ENCODE data around the gene ASPG. TPM values are rescaled to one million over a fixed set of nuclear protein-coding genes. Genes with fewer than 3 reads are reported as not detected.
"Not testable (repeated sequence)": the region's sequence is repeated elsewhere in the genome, so short reads cannot be mapped to it uniquely, and the experiment has no call there.

Gene ASPG
- total RNA-seq, 4 donors from 2014 or later: 0.33 to 0.75 (median 0.45) TPM; not detected in 1

GRCh38 chr14:104152686-104153393 is 67.3 kb downstream of the ASPG start:
- intact Hi-C loops (cut with DNase I): no loop called here
- no peak for DNase-seq (ENCODE audit: extremely low spot score)
- H3K4me1 ChIP-seq: peaks cover 8 to 31% (median 27%) of the 10 kb centered on the region in 4 donors
- H3K27ac ChIP-seq (replicated peaks in 1 of 4): no peak overlapping the region
- no peak for TF ChIP-seq POLR2AphosphoS5 (IDR thresholded peaks at IDR 0.05)
- no peak for TF ChIP-seq POLR2A (IDR thresholded peaks at IDR 0.05; ENCODE audit: low read depth)
- no peak for TF ChIP-seq EP300 (IDR thresholded peaks at IDR 0.05)
- TF ChIP-seq CTCF (IDR thresholded peaks at IDR 0.05): no peak
- peaks cover 0 to 29% (median 0%) of the 10 kb centered on the region in 4 donors for H3K27me3 ChIP-seq
- H3K36me3 ChIP-seq: peaks cover 0 to 11% (median 0%) of the 10 kb centered on the region in 4 donors
- 92% methylated on average over 19 of the region's 21 CpGs for WGBS
- H3K4me3 ChIP-seq: no peak overlapping the region
- no peaks in the 10 kb centered on the region for H3K9me3 ChIP-seq

GRCh38 chr14:104153394-104153755 is 67.9 kb downstream of the ASPG start:
- Histone ChIP-seq H3K4me1 (peaks cover 8 to 29% (median 25%) of the 10 kb centered on the region in 4 donors), H3K36me3 (peaks cover 0 to 16% (median 0%) of the 10 kb centered on the region in 4 donors), H3K27me3 (peaks cover 0 to 27% (median 0%) of the 10 kb centered on the region in 4 donors)
- H3K4me3 ChIP-seq; DNase-seq (ENCODE audit: extremely low spot score); H3K27ac ChIP-seq (replicated peaks in 1 of 4); H3K9me3 ChIP-seq; intact Hi-C loops (cut with DNase I): not testable (repeated sequence)
- 61% methylated on average over 4 of the region's 7 CpGs for WGBS

- 88% methylated on average over 6 of the region's 15 CpGs for WGBS
- Histone ChIP-seq H3K27ac (replicated peaks in 1 of 4) (no peak overlapping the region), H3K4me1 (peaks cover 6 to 21% (median 17%) of the 10 kb centered on the region in 4 donors), H3K36me3 (peaks cover 0 to 20% (median 0%) of the 10 kb centered on the region in 4 donors), H3K4me3 (no peak overlapping the region), H3K27me3 (peaks cover 0 to 18% (median 0%) of the 10 kb centered on the region in 4 donors), H3K9me3 (no peaks in the 10 kb centered on the region)
- TF ChIP-seq POLR2A (IDR thresholded peaks at IDR 0.05; ENCODE audit: low read depth) (no peak), EP300 (IDR thresholded peaks at IDR 0.05) (no peak), POLR2AphosphoS5 (IDR thresholded peaks at IDR 0.05) (no peak), CTCF (IDR thresholded peaks at IDR 0.05) (no peak)
- intact Hi-C loops (cut with DNase I): no loop called here
- no peak for DNase-seq (ENCODE audit: extremely low spot score)
Measured at GRCh38 chr14:104154246-104154645, 68.7 kb downstream of the ASPG start.

- peak in 1 of 2 donors; percentile 33 for TF ChIP-seq POLR2AphosphoS5 (IDR thresholded peaks at IDR 0.05)
- no peak for TF ChIP-seq POLR2A (IDR thresholded peaks at IDR 0.05; ENCODE audit: low read depth)
- intact Hi-C loops (cut with DNase I): no loop called here
- 82% methylated on average over 29 of the region's 29 CpGs for WGBS
- no peak for DNase-seq (ENCODE audit: extremely low spot score)
- peaks cover 0 to 5% (median 0%) of the 10 kb centered on the region in 4 donors for H3K27me3 ChIP-seq
- H3K4me3 ChIP-seq: no peak overlapping the region
- no peak overlapping the region for H3K27ac ChIP-seq (replicated peaks in 1 of 4)
- peaks cover 0 to 10% (median 7%) of the 10 kb centered on the region in 4 donors for H3K4me1 ChIP-seq
- no peaks in the 10 kb centered on the region for H3K9me3 ChIP-seq
- H3K36me3 ChIP-seq: peaks cover 0 to 20% (median 0%) of the 10 kb centered on the region in 4 donors
Measured at GRCh38 chr14:104155513-104155912, 70.0 kb downstream of the ASPG start.

GRCh38 chr14:104156142-104156541 is 70.6 kb downstream of the ASPG start:
- WGBS: 92% methylated on average over 4 of the region's 5 CpGs
- TF ChIP-seq CTCF (IDR thresholded peaks at IDR 0.05): no peak
- no peak for TF ChIP-seq POLR2A (IDR thresholded peaks at IDR 0.05; ENCODE audit: low read depth)
- TF ChIP-seq EP300 (IDR thresholded peaks at IDR 0.05): no peak
- TF ChIP-seq POLR2AphosphoS5 (IDR thresholded peaks at IDR 0.05): no peak
- Histone ChIP-seq H3K36me3 (peaks cover 0 to 20% (median 0%) of the 10 kb centered on the region in 4 donors), H3K27me3 (no peaks in the 10 kb centered on the region), H3K4me3 (no peak overlapping the region), H3K9me3 (no peaks in the 10 kb centered on the region), H3K4me1 (peaks cover 0 to 9% (median 2%) of the 10 kb centered on the region in 4 donors), H3K27ac (replicated peaks in 1 of 4) (no peak overlapping the region)
- DNase-seq (ENCODE audit: extremely low spot score): no peak
- intact Hi-C loops (cut with DNase I): no loop called here
